Stimulated activated naive CD8-positive, alpha-beta T cell treated with anti-CD3 and anti-CD28 coated beads, Interleukin-15, Interleukin-2, amounts not matched to agents 100 U/mL and 50 U/mL, for 24 hours (primary cell): ENCODE results near the gene SLC2A9.
A peak's percentile ranks its signal among the peaks of the same experiment; 100 is the strongest.
"Not testable (repeated sequence)": the region's sequence is repeated elsewhere in the genome, so short reads cannot be mapped to it uniquely, and the experiment has no call there.

Source experiments
- ATAC-seq: fragments of 150-1000 bp; cut with Tn5 transposase; one replicate; pipeline ENCODE4 v1.10.0; 2021
- DNase-seq: peaks from one replicate; pipeline ENCODE4 v3.0.0; 2021

The SLC2A9 gene

DNA sequence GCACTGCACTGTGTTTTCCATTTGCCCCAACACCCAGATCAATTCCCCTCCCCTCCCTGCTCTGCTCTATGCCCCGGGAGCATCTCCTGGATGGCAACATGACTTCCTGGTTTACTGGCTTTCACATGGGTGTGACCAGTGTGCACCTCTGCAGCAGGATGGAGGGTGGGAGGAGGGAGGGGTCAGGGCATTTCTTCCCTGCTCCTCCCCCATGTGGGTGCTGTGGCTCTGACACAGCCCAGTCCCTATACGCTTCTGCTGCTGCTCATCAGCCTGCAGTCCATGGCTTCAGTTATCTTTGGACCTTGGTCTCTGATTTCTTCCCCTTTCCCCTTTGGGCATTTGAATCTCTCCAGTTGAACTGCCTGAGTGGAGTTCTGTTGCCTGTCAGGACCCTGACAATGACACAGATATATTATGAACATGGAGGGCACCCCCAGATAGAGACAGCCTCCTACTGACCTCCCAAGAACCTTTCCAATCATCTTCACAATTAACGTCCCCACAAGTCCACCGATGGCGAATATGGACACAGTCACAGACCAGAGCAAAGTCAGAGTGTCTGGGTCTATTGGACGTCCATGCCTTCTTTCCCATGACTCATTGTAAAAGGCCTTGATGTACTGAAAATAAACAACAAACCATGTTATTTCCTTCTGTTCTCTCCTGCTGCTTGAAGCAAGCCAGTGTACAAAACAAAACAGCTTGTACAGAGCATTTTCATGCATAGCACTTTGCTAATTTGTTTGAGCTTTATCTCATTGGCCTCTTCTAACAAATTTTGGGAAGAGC is 24.8 kb downstream of the SLC2A9 start:
- DNase-seq = no peak
- no peak for ATAC-seq

DNA sequence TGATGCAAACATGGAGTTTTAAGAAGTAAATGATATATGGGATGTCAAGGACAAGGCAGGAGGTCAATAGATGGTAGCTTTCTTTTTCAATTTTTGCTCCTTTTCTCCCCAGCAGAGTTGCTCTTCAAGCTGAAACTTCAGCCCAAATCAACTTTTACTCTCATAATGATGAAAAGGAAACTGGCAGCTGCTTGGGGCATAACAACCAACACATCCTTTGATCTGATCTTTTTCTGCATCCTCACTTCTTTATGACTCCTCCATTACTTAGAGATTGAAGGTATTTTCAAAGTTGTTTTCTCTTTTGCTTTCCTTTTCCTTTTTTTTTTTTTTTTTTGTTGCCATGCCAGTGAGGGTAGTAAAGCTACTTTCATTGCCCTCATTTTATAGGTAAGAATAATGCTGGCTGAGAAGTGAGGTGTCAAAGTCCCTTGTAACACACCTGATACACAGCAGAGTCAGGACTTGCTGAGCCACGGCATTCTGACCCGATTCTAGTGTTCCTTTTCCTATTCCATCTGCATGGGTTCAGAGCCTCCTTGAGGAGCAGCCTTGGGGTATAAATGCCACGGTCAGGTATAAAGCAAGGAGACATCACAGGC is 26.9 kb downstream of the SLC2A9 start:
- ATAC-seq (peak; percentile 46), DNase-seq (no peak)

- ATAC-seq = no peak
- DNase-seq = no peak
These were observed 31.2 kb downstream of the SLC2A9 start for GRCh38 chr4:9989918-9990635.

GRCh38 chr4:9988933-9989332 is 32.4 kb downstream of the SLC2A9 start:
- no peak for ATAC-seq
- DNase-seq = no peak

DNA sequence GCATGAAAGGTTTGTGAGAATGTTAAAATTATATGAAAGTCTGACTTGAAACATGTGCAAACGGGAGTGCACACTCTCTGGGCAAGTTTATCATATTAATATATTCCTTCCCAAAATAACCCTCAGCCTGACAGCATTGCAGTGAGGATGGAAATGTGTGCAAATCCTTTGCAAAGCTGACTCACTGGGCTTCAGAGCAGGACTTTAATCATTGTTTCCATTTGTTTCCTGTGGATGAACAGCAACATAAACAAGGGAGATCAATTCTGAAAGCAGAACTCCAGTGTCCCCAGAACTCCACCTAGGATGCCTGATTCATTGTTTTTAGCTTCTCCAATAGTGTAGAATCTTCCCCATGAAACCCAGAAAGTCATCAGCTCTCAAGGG is 32.9 kb downstream of the SLC2A9 start:
- ATAC-seq (no peak), DNase-seq (no peak)

GRCh38 chr4:9987749-9988362 is 33.4 kb downstream of the SLC2A9 start:
- ATAC-seq (no peak), DNase-seq (no peak)

DNA sequence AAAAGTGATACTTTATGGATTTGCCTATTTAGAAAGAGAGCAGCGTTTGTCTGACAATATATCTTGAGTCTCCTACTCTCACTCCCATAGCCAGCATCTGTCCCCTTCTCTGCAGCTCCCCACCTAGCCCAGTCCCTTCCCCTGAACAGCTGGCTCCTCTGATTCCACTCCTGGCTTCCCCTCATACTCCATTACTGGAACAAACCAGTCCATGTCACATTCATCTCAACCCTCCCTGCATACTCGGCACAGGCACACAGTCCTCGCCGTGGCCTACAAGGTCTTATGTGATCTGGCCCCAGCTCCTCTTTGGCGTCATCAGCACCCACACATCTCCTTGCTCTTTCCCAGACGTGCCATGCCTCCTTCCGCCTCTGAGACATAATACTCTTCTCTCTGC is 36.7 kb downstream of the SLC2A9 start:
- ATAC-seq = no peak
- DNase-seq = no peak

GRCh38 chr4:9983211-9983610 is 38.1 kb downstream of the SLC2A9 start:
- no peak for ATAC-seq

GRCh38 chr4:9981899-9982298 is 39.4 kb downstream of the SLC2A9 start:
- DNase-seq, ATAC-seq: not testable (repeated sequence)

More at GRCh38 chr4:9983211-9983610, 38.1 kb downstream of the SLC2A9 start:
- DNase-seq = no peak

GRCh38 chr4:9980898-9981297 is 40.4 kb downstream of the SLC2A9 start:
- DNase-seq (no peak), ATAC-seq (no peak)

- DNase-seq (no peak), ATAC-seq (no peak)
These were observed 42.1 kb downstream of the SLC2A9 start for GRCh38 chr4:9979101-9979701.

- no peak for ATAC-seq
- DNase-seq = no peak
These were observed 43.7 kb downstream of the SLC2A9 start for GRCh38 chr4:9977518-9978031.

DNA sequence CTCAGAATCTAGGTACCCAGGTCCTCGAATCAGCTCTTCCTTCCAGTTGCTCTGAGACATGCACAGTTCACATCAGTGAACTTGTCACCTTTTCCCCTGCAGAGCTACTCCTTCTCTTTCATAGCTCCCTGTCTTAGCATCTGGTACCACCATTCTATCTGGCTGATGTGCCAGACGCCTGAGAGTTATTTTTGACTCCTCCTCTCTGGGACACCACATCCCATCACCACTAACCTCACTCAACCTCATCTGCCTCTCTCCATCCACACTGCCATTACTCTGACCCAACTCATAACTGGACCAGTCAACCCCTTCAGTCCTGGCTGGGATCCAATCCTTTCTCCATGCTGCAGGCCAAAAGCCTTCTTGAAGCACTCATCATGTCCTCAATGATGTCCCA is 44.5 kb downstream of the SLC2A9 start:
- ATAC-seq (no peak), DNase-seq (no peak)

GRCh38 chr4:9976293-9976692 is 45.0 kb downstream of the SLC2A9 start:
- ATAC-seq (no peak), DNase-seq (no peak)

DNA sequence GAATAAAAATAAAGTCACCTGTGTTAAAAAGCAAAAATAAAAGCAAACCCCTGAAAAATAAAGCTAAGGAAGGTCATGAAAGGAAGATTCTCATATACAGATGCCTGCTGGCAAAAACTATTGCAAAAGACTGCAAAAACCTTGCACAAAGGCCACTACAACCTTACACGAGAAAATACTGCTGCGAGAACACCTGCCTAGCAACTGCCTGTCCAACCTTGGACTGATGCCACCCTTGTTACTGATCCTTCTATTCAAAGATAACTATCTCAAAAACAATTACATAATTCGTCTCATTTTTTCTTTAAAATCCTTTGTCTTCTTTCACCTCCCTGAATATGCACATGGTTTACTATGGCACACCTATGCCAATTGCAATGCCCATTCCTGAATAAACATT is 49.6 kb downstream of the SLC2A9 start:
- ATAC-seq (no peak), DNase-seq (no peak)

DNA sequence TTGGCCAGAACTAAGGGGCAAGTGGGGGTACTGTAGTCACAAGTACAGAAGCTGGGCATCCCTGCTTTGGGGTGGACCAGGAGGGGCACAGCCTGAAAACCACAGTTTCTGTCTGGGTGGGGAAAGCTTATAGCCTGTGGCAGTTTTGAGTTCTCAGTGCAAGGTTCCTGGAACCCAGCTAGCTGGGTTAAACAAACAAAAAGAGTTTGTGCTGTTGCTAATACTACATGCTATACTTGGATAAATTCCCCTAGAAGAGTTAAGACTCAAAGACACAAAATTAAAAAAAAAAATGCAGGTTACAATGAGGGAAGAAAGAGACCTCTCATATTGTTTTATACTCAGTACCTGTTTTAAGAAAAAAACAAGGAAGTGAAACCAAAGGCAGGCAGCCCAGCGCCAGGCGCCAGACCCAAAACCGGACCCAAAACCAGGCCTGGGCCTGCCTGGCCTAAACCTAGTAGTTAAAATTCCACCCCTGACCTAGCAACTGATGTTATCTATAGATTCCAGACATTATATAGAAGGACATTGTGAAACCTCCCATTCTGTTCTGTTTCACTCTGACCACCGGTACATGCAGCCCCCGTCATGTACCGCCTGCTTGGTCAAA is 50.8 kb downstream of the SLC2A9 start:
- DNase-seq (no peak), ATAC-seq (no peak)

DNA sequence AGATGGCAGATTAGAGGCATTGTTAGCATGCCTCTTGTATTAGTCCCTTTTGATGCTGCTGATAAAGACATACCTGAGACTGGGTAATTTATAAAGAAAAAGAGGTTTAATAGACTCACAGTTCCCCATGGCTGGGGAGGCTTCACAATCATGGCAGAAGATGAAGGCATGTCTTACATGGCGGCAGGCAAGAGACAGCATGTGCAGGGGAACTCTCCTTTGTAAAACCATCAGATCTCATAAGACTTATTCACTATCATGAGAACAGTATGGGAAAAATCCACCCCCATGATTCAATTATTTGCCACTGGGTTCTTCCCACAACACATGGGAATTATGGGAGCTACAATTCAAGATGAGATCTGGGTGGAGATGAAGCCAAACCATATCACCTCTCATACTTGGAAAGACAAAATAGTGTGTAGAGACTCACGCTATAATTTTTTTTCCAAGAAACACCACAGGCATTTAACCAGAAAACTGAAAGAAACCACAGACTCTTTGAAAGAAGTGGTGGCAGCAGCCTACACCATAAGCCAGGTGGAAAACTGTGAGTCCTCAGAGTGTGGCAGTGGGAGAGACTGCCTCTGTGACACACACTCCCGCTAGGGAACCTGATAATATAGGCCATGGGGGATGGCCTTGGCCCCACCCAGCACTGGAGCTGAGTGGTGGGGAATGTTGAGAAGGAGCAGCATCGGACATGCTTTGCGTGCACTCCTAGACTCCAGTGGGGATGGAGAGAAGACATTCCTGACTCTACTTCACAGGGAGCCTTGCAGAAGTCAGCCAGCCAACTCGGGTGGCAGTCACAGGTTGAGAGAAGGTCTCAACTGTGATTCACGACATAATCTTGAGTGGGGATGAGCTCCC is 51.5 kb downstream of the SLC2A9 start:
- DNase-seq (no peak), ATAC-seq (peak; percentile 88)

GRCh38 chr4:9968472-9968871 is 52.8 kb downstream of the SLC2A9 start:
- ATAC-seq (no peak), DNase-seq (no peak)

DNA sequence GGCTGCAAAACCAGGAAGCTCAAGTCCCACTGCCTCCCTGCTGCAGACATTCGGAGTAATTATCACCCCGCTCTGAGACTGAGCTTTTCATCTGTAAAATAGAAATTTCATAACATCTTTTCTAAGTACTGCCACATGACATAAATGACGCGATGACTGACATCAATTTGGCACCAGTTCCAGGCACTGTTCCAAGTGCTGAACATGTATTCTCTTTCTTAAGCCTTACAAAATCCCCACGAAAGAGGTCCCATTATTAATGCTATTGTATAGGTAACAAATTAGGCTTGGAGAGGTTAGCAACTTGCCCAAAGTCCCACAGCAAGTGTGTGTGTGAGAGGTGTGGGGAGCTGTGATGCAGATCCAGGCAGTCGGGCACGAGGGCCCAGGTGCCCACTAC is 56.4 kb downstream of the SLC2A9 start:
- ATAC-seq = no peak

DNA sequence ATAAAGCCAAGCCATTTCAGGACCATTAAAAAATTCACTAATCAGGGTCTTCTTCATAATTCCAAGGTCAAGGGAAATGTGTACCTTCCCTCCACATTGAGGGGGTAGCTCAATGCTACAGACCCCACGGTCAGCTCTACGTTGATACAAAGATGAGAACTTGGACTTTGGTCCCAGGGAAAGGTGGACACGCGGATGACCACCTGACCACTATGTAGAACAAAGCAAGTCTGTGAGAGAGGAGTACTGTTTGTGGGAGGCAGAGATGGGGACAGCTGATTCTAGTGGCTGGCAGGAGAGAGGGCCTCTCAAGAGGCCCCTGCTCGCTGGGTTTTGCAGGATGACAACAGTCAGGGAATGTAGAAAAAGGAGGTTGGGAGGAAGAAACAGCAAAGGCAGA is 58.0 kb downstream of the SLC2A9 start:
- DNase-seq (no peak), ATAC-seq (no peak)

More for the DNA sequence above, 56.4 kb downstream of the SLC2A9 start:
- no peak for DNase-seq
